Measurements from ENCODE around the gene WDR64. TPM values are rescaled to one million over a fixed set of nuclear protein-coding genes. Genes with fewer than 3 reads are reported as not detected.

Gene WDR64
- total and polyA plus RNA-seq, 2 of the 4 experiments (the other 2 are of a cell fraction) = not detected

- Histone ChIP-seq H3K4me3 (ENCODE audit: insufficient read depth, low read depth, low read length) (no peak overlapping the region), H3K4ac (ENCODE audit: low read depth, low read length) (no peak overlapping the region), H2BK20ac (ENCODE audit: low read depth, low read length) (no peak overlapping the region), H3K9me3 (ENCODE audit: control insufficient read depth, insufficient read depth, low read length) (no peaks in the 10 kb centered on the region), H2AK5ac (ENCODE audit: low read depth, low read length) (no peak overlapping the region), H3K23ac (ENCODE audit: low read depth, low read length) (no peak overlapping the region), H3K36me3 (ENCODE audit: control insufficient read depth, insufficient read depth, low read length) (peaks cover 3% of the 10 kb centered on the region; the same call in 1 of the 2 replicates), H3K79me1 (ENCODE audit: low read depth in 1 of 2, low read length in 2 of 2) (peaks cover 0 to 5% of the 10 kb centered on the region in 2 experiments; a peak in 1 of 4 replicates), H2AK9ac (replicated peaks; ENCODE audit: low read depth, low read length, poor library complexity) (no peak overlapping the region), H4K5ac (ENCODE audit: low read depth, low read length) (no peak overlapping the region), H3K18ac (ENCODE audit: low read depth, low read length) (no peak overlapping the region), H3K9ac (ENCODE audit: low read depth, low read length) (no peak overlapping the region), H4K8ac (ENCODE audit: low read depth in 2 of 2, low read length in 2 of 2) (no peak overlapping the region), H2BK15ac (ENCODE audit: low read depth, low read length) (no peak overlapping the region), H3K14ac (replicated peaks; ENCODE audit: low read depth, low read length) (no peak overlapping the region), H2AFZ (replicated peaks; ENCODE audit: low read length, poor library complexity) (no peak overlapping the region), H3K9me1 (ENCODE audit: insufficient read depth, low read length) (no peaks in the 10 kb centered on the region), H2BK5ac (ENCODE audit: low read depth, low read length, poor library complexity, severe bottlenecking) (no peak overlapping the region), H3K56ac (ENCODE audit: extremely low read depth, insufficient read depth, low read length) (no peak overlapping the region), H3K4me2 (ENCODE audit: low read depth, low read length) (no peak overlapping the region), H3K27ac (ENCODE audit: insufficient read depth, low read length) (no peak overlapping the region), H3K27me3 (ENCODE audit: control insufficient read depth, insufficient read depth, low read length) (no peaks in the 10 kb centered on the region), H2BK120ac (ENCODE audit: low read depth, low read length) (no peak overlapping the region), H3K4me1 (ENCODE audit: control insufficient read depth, insufficient read depth, low read length) (no peaks in the 10 kb centered on the region; the same call in 1 of the 2 replicates), H4K20me1 (ENCODE audit: insufficient read depth, low read length) (no peaks in the 10 kb centered on the region), H4K91ac (ENCODE audit: insufficient read depth, low read depth, low read length) (no peak overlapping the region)
- no CpG with 5 or more reads among the region's 9 CpGs for WGBS, 2 experiments (ENCODE audit: extremely low coverage in 2 of 2, insufficient read length in 1 of 2)
- ATAC-seq (ENCODE audit: low read depth) (peak; percentile 72), DNase-seq (peak; percentile 86)
- intact Hi-C loops (cut with micrococcal nuclease) = loop anchor here (1.0 kb wide), 1 partner anchor 96 kb away; no protein-coding TSS in a partner anchor
- in situ Hi-C loops (cut with MboI; ENCODE audit: low sequenced_read_pairs) = no loop called here
- no peak for TF ChIP-seq POLR2A (IDR thresholded peaks at IDR 0.05; ENCODE audit: low read depth, low read length)
- peak; percentile 77 for TF ChIP-seq RAD21 (IDR thresholded peaks at IDR 0.05; ENCODE audit: low read length)
- 0 out of 2 replicates have a peak, but pooled peaks have one; percentile 2 for TF ChIP-seq FOS (IDR thresholded peaks at IDR 0.05; ENCODE audit: low read depth, low read length)
- TF ChIP-seq CTCF (conservative IDR thresholded peaks at IDR 0.05; ENCODE audit: low read depth, low read length) = peak; percentile 72
- peak; percentile 87 for TF ChIP-seq SMC3 (IDR thresholded peaks at IDR 0.05; ENCODE audit: low read depth, low read length)
- dilution Hi-C loops (cut with HindIII; ENCODE audit: low sequenced_read_pairs, unreplicated experiment) = no loop called here
- no TSS peak for BruUV-seq (replicated peaks)
- ChIA-PET CTCF (interaction anchor here (1.3 to 1.8 kb wide), 4 partner anchors 8 to 198 kb away, joined by 3 to 5 read pairs (median 4); partner anchors contain the start of genes CHML and OPN3), POLR2A (ENCODE audit: unreplicated experiment) (interaction anchor here (0.6 kb wide), 1 partner anchor 25 kb away, joined by 4 read pairs; no protein-coding TSS in a partner anchor)
Measured at GRCh38 chr1:241627453-241628259, 24.4 kb upstream of the WDR64 start.
